Measurements from ENCODE around the gene PARD3B.

GRCh38 chr2:204590063-204590462 lies 44.8 kb downstream of the PARD3B start:
- no peak for TF ChIP-seq CTCF (IDR thresholded peaks at IDR 0.05)
- TF ChIP-seq POLR2AphosphoS5 (IDR thresholded peaks at IDR 0.05), result no peak
- TF ChIP-seq EP300 (IDR thresholded peaks at IDR 0.05; ENCODE audit: low read depth), result no peak

Data from transverse colon (tissue), 4 donors.